Endodermal cell (in vitro differentiated cells): ENCODE measurements around the gene ICA1. TPM values are rescaled to one million over a fixed set of nuclear protein-coding genes. Genes with fewer than 3 reads are reported as not detected.

ENCODE experiments used
- DNase-seq: peaks from one replicate; pipeline ENCODE4 v3.0.0-alpha.2; 2017
- H3K27ac ChIP-seq: 2 replicates; pipeline ENCODE4 v1.5.1; 2013; ENCODE audit warnings: mild to moderate bottlenecking, low read depth, low read length, moderate library complexity
- H3K27me3 ChIP-seq: 2 replicates; pipeline ENCODE4 v1.6.1; 2013; ENCODE audit warnings: mild to moderate bottlenecking, low read length, moderate library complexity; ENCODE audit not compliant: insufficient read depth, control insufficient read depth, poor library complexity, severe bottlenecking
- H3K36me3 ChIP-seq: 2 replicates; pipeline ENCODE4 v1.7.0; 2013; ENCODE audit warnings: mild to moderate bottlenecking, low read length, moderate library complexity; ENCODE audit not compliant: control insufficient read depth, insufficient read depth
- H3K4me1 ChIP-seq: one replicate; pipeline ENCODE4 v1.7.0; 2013; ENCODE audit warnings: low read length; ENCODE audit not compliant: control insufficient read depth, insufficient read depth
- H3K4me3 ChIP-seq: 2 replicates; pipeline ENCODE4 v1.5.1; 2013; ENCODE audit warnings: mild to moderate bottlenecking, low read length, moderate library complexity
- H3K9ac ChIP-seq: 2 replicates; pipeline ENCODE4 v1.6.1; 2013; ENCODE audit warnings: mild to moderate bottlenecking, low read length, moderate library complexity; ENCODE audit not compliant: poor library complexity, severe bottlenecking; ENCODE audit errors: extremely low read depth
- H3K9me3 ChIP-seq: 2 replicates; pipeline ENCODE4 v1.6.1; 2013; ENCODE audit warnings: mild to moderate bottlenecking, low read length, moderate library complexity; ENCODE audit not compliant: control insufficient read depth
- H3K27ac Mint-ChIP-seq: 2 replicates; pipeline ENCODE4 v1.8.0; 2020; ENCODE audit warnings: mixed read lengths
- H3K27me3 Mint-ChIP-seq: 2 replicates; pipeline ENCODE4 v1.8.0; 2021; ENCODE audit warnings: mild to moderate bottlenecking, mixed read lengths; ENCODE audit not compliant: insufficient read depth
- H3K36me3 Mint-ChIP-seq: 2 replicates; pipeline ENCODE4 v1.8.0; 2020; ENCODE audit warnings: low read depth, mixed read lengths
- H3K4me1 Mint-ChIP-seq: 2 replicates; pipeline ENCODE4 v1.8.0; 2020; ENCODE audit warnings: mixed read lengths
- H3K4me3 Mint-ChIP-seq: 2 replicates; pipeline ENCODE4 v1.8.0; 2020; ENCODE audit warnings: mild to moderate bottlenecking, moderate library complexity, mixed read lengths
- H3K9me3 Mint-ChIP-seq: 2 replicates; pipeline ENCODE4 v1.8.0; 2020; ENCODE audit warnings: mild to moderate bottlenecking, mixed read lengths
- WGBS, 2 experiments: methylation state at CpG; one replicate each; pipeline versions ENCODE4 v1.1.5 to v1.1.7; 2013; ENCODE audit warnings: missing lambda C conversion rate in 2 of 2, mixed read lengths in 1 of 2; ENCODE audit not compliant: insufficient coverage in 1 of 2, insufficient read length in 1 of 2; 5-methylcytosine and 5-hydroxymethylcytosine counted together
- total RNA-seq, 2 donors: library from RNA; stranded (reverse); fragmentation: NEBNext Ultra II Directional in 1 of 2; extraction: Animal tissue kit (Norgen Biotek cat#: 25700) in 1 of 2; gene quantifications; 2 replicates in 1 of 2; 3 replicates in 1 of 2; pipeline ENCODE4 v1.2.1, GENCODE V29; 2021
- TF ChIP-seq, protein P1 (sequence below): fragments of 200-600 bp; sonication (generic); conservative IDR thresholded peaks from 2 replicates; pipeline ENCODE4 v1.5.0; 2021; ENCODE audit warnings: antibody characterized with exemption, mild to moderate bottlenecking

ICA1 gene
- total RNA-seq, 2 donors from 2014 or later, result 25.0 to 50.2 TPM

GRCh38 chr7:8162181-8162580, 99.8 kb downstream of the ICA1 start:
- no peaks in the 10 kb centered on the region for H3K9me3 ChIP-seq
- Mint-ChIP-seq H3K4me1 (peaks cover 6% of the 10 kb centered on the region), H3K4me3 (no peak overlapping the region), H3K9me3 (no peaks in the 10 kb centered on the region), H3K27me3 (no peaks in the 10 kb centered on the region), H3K36me3 (peaks cover 2% of the 10 kb centered on the region), H3K27ac (no peak overlapping the region)
- H3K4me3 ChIP-seq, result no peak overlapping the region
- DNase-seq, result no peak
- H3K4me1 ChIP-seq, result no peaks in the 10 kb centered on the region
- no peak overlapping the region for H3K27ac ChIP-seq
- no peak overlapping the region for H3K9ac ChIP-seq
- TF ChIP-seq, protein P1, sequence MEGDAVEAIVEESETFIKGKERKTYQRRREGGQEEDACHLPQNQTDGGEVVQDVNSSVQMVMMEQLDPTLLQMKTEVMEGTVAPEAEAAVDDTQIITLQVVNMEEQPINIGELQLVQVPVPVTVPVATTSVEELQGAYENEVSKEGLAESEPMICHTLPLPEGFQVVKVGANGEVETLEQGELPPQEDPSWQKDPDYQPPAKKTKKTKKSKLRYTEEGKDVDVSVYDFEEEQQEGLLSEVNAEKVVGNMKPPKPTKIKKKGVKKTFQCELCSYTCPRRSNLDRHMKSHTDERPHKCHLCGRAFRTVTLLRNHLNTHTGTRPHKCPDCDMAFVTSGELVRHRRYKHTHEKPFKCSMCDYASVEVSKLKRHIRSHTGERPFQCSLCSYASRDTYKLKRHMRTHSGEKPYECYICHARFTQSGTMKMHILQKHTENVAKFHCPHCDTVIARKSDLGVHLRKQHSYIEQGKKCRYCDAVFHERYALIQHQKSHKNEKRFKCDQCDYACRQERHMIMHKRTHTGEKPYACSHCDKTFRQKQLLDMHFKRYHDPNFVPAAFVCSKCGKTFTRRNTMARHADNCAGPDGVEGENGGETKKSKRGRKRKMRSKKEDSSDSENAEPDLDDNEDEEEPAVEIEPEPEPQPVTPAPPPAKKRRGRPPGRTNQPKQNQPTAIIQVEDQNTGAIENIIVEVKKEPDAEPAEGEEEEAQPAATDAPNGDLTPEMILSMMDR, result no peak
- no peaks in the 10 kb centered on the region for H3K27me3 ChIP-seq
- no peaks in the 10 kb centered on the region for H3K36me3 ChIP-seq
- WGBS, 2 experiments, result 97 to 100% methylated on average over 1 to 3 of the region's 3 CpGs

DNA sequence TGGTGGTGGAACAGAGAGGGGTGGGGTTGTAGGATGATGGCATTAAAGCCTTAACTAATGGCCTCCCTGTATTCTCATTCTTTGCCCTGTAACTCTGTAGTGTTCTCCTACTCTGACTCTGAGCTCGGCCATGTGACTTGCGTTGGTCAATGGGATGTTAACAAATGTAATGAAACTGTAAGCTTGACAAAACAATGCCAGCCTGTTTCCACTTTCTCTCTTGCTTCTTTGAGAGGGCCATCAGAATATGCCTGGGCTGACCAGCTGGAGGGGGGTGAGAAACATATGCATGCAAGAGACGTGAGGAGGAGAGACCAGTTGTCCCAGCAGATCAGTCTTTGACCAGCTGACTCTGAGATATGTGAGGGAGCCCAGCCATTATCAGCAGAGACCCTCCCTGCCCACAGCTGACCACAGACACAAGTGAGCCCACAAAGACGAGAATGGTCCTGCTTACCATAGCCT, 100.6 kb downstream of the ICA1 start:
- no peaks in the 10 kb centered on the region for H3K9me3 Mint-ChIP-seq
- Histone ChIP-seq H3K9ac (no peak overlapping the region), H3K27ac (no peak overlapping the region), H3K9me3 (no peaks in the 10 kb centered on the region), H3K36me3 (no peaks in the 10 kb centered on the region), H3K4me1 (no peaks in the 10 kb centered on the region), H3K4me3 (no peak overlapping the region), H3K27me3 (no peaks in the 10 kb centered on the region)
- H3K4me1 Mint-ChIP-seq, result peaks cover 8% of the 10 kb centered on the region
- no peaks in the 10 kb centered on the region for H3K27me3 Mint-ChIP-seq
- no peak overlapping the region for H3K4me3 Mint-ChIP-seq
- TF ChIP-seq, protein P1, result no peak
- H3K36me3 Mint-ChIP-seq, result peaks cover 3% of the 10 kb centered on the region
- no peak for DNase-seq
- WGBS, 2 experiments, result 90% methylated on average over 4 of the region's 4 CpGs; no CpG with 5 or more reads in 1 of the 2 experiments
- no peak overlapping the region for H3K27ac Mint-ChIP-seq

DNA sequence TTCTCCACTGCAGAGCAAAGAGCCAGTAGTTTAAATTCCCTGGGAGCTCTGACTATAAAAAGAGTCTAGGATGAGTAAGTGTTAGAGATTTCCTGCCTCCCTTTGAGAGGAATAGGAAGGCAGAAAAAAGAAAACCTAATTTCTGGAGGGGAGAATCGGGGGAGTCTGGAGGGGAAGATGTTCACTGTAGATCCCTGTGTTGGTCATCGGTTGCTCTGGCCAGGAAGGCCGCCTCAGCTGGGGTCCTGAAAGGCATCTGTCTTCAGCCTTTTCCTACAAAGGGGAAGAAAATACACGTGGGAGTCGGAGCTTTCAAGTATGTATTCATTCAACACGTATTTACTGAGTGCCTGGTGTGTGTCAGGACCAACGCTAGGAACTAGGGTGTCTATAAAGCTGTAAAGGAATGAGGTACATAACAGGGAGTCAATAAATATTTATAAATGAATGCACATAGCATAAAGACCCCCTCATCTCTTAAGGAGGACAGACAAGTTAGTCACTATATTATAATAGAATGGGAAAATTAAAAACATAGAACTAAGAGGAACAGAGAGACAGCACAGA, 101.1 kb downstream of the ICA1 start:
- Mint-ChIP-seq H3K4me1 (peaks cover 8% of the 10 kb centered on the region), H3K36me3 (peaks cover 5% of the 10 kb centered on the region), H3K27ac (no peak overlapping the region), H3K27me3 (no peaks in the 10 kb centered on the region), H3K9me3 (no peaks in the 10 kb centered on the region), H3K4me3 (no peak overlapping the region)
- Histone ChIP-seq H3K4me1 (no peaks in the 10 kb centered on the region), H3K9me3 (no peaks in the 10 kb centered on the region), H3K36me3 (no peaks in the 10 kb centered on the region), H3K27me3 (no peaks in the 10 kb centered on the region), H3K9ac (no peak overlapping the region), H3K27ac (no peak overlapping the region), H3K4me3 (no peak overlapping the region)
- 79 to 87% methylated on average over 6 to 7 of the region's 7 CpGs for WGBS, 2 experiments
- DNase-seq, result no peak
- TF ChIP-seq, protein P1, result no peak
